DND-41 (cell line): ENCODE results near the gene KCND3.

Experiments
- EZH2 ChIP-seq: IDR thresholded peaks from 3 replicates; pipeline ENCODE4 v1.6.1; 2012; ENCODE audit warnings: borderline replicate concordance, low read depth, mild to moderate bottlenecking, moderate library complexity, low read length, inconsistent platforms; ENCODE audit not compliant: severe bottlenecking
- TF ChIP-seq, protein P1 (sequence below): IDR thresholded peaks from 2 replicates; pipeline ENCODE4 v1.5.1; 2012; ENCODE audit warnings: borderline replicate concordance, low read length, moderate library complexity, mild to moderate bottlenecking; ENCODE audit not compliant: poor library complexity, severe bottlenecking; ENCODE audit errors: extremely low read depth

- TF ChIP-seq, protein P1, sequence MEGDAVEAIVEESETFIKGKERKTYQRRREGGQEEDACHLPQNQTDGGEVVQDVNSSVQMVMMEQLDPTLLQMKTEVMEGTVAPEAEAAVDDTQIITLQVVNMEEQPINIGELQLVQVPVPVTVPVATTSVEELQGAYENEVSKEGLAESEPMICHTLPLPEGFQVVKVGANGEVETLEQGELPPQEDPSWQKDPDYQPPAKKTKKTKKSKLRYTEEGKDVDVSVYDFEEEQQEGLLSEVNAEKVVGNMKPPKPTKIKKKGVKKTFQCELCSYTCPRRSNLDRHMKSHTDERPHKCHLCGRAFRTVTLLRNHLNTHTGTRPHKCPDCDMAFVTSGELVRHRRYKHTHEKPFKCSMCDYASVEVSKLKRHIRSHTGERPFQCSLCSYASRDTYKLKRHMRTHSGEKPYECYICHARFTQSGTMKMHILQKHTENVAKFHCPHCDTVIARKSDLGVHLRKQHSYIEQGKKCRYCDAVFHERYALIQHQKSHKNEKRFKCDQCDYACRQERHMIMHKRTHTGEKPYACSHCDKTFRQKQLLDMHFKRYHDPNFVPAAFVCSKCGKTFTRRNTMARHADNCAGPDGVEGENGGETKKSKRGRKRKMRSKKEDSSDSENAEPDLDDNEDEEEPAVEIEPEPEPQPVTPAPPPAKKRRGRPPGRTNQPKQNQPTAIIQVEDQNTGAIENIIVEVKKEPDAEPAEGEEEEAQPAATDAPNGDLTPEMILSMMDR = no peak
- no peak for TF ChIP-seq EZH2
Observed at GRCh38 chr1:112034277-112034676, 44.8 kb upstream of the KCND3 start.
